Right lobe of liver (tissue), 4 donors: Measurements from ENCODE around the gene SORBS2.

Source experiments
- POLR2A ChIP-seq: fragments of 450-650 bp; IDR thresholded peaks from one replicate; pipeline ENCODE4 v1.6.1; 2017; ENCODE audit warnings: antibody characterized with exemption, mild to moderate bottlenecking
- TF ChIP-seq, protein P1 (sequence below), 4 donors: fragments of 200-600 bp in 3 of 4; fragments of 450-650 bp in 1 of 4; IDR thresholded peaks; one replicate each; pipeline versions ENCODE4 v1.5.1 to v1.8.0; 2016 to 2022; ENCODE audit warnings: antibody characterized with exemption in 4 of 4, mild to moderate bottlenecking in 2 of 4
- donor health status: DM: no; HTN: no; CAD: no.
- donor health status: DM: no; HTN: no; CAD: no.
- donor health status: DM: no; HTN: yes; CAD: no.

DNA sequence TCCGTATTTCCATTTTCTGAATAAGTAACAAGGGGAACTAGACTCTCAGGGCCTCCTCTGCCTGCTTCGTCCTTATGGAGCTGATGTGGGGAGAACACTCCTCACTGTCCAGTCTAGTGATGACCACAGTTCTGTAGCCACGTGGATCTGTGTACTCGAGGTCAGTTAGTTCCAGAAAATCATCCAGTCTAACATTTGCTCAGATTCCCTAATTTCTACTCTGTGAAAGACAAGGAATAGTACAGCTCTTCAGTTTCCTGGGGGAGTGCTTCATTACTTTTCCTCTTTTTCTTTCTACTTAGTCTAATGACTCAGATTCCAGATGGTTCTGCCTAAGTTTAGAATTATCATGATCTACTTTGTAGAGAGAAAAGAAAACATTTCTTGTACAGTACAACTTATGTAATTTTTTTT is 82.6 kb downstream of the SORBS2 start:
- TF ChIP-seq, protein P1, sequence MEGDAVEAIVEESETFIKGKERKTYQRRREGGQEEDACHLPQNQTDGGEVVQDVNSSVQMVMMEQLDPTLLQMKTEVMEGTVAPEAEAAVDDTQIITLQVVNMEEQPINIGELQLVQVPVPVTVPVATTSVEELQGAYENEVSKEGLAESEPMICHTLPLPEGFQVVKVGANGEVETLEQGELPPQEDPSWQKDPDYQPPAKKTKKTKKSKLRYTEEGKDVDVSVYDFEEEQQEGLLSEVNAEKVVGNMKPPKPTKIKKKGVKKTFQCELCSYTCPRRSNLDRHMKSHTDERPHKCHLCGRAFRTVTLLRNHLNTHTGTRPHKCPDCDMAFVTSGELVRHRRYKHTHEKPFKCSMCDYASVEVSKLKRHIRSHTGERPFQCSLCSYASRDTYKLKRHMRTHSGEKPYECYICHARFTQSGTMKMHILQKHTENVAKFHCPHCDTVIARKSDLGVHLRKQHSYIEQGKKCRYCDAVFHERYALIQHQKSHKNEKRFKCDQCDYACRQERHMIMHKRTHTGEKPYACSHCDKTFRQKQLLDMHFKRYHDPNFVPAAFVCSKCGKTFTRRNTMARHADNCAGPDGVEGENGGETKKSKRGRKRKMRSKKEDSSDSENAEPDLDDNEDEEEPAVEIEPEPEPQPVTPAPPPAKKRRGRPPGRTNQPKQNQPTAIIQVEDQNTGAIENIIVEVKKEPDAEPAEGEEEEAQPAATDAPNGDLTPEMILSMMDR (IDR thresholded peaks at IDR 0.05), result no peak
- no peak for TF ChIP-seq POLR2A
